Measurements from ENCODE around the gene EXOC8. TPM values are rescaled to one million over a fixed set of nuclear protein-coding genes. Genes with fewer than 3 reads are reported as not detected.
A peak's percentile ranks its signal among the peaks of the same experiment; 100 is the strongest.

EXOC8 gene
- total and polyA plus RNA-seq, 9 of the 15 experiments (the other 6 are each of a cell fraction or from before 2014, with no cell fraction given): 2.1 to 13.6 (median 7.2) TPM

GRCh38 chr1:231338270-231339128 lies 847 bp upstream of the EXOC8 start, which contains the start of gene SPRTN:
Gene SPRTN (plus strand): TSS chr1:231338293. CDS start chr1:231338384, 91 bp downstream.
- ATAC-seq: peak; percentile 82
- peak; percentile 25 to 93 (median 92) for DNase-seq (ENCODE audit: extremely low read depth in 1 of 4, low spot score in 3 of 4)
- Histone ChIP-seq H4K20me1 (replicated peaks; ENCODE audit: control insufficient read depth, insufficient read depth, low read length) (peaks cover 15% of the 10 kb centered on the region), H3K9ac (ENCODE audit: insufficient read depth in 1 of 2, low read depth in 2 of 2, low read length in 2 of 2) (peak within 1 kb of the TSS; percentile 87 to 98), H2AFZ (ENCODE audit: low read depth, low read length) (peak within 1 kb of the TSS; percentile 87), H3K9me1 (ENCODE audit: control insufficient read depth, insufficient read depth, low read length) (no peaks in the 10 kb centered on the region), H3K36me3 (ENCODE audit: control insufficient read depth, insufficient read depth, low read length) (peaks cover 39% of the 10 kb centered on the region), H3K4me1 (replicated peaks in 1 of 2; ENCODE audit: control insufficient read depth in 2 of 2, insufficient read depth in 2 of 2, low read length in 2 of 2) (peaks cover 21 to 32% of the 10 kb centered on the region in 2 experiments; a peak in 4 of 5 replicates), H3K27me3 (ENCODE audit: control insufficient read depth in 2 of 2, insufficient read depth in 2 of 2, low read length in 2 of 2) (no peaks in the 10 kb centered on the region), H3K9me3 (replicated peaks; ENCODE audit: control insufficient read depth, insufficient read depth, low read depth, low read length) (no peaks in the 10 kb centered on the region), H3K4me2 (ENCODE audit: insufficient read depth, low read length) (peak within 1 kb of the TSS; percentile 96), H3K4me3 (peak within 1 kb of the TSS; percentile 77), H3K27ac (ENCODE audit: extremely low read depth, low read depth, low read length) (peak within 1 kb of the TSS; percentile 91), H3K79me2 (ENCODE audit: control insufficient read depth, insufficient read depth, low read length) (peaks cover 75% of the 10 kb centered on the region)
- FAIRE-seq: peak; percentile 11
- CTCF ChIA-PET (ENCODE audit: low intra/inter-chr PET ratio): no interaction called here
- POLR2A ChIA-PET: interaction anchor here (0.5 to 2.8 kb wide), 19 partner anchors 8 to 328 kb away, joined by 3 to 10 read pairs (median 3); partner anchors contain the start of gene TSNAX
- BruUV-seq (replicated peaks): TSS peak; percentile 75
- in situ Hi-C loops (cut with MboI): no loop called here
- WGBS (ENCODE audit: insufficient coverage, low coverage, missing lambda C conversion rate): under 1% methylated on average over 41 of the region's 43 CpGs
- intact Hi-C loops (cut with micrococcal nuclease): loop anchor here (10.0 kb wide), 1 partner anchor 354 kb away; no protein-coding TSS in a partner anchor
- TF ChIP-seq E2F6 (IDR thresholded peaks at IDR 0.05; ENCODE audit: borderline replicate concordance in 1 of 2, extremely low read depth in 1 of 2, insufficient read depth in 1 of 2, insufficient read length in 1 of 2, low read depth in 1 of 2, low read length in 1 of 2, poor library complexity in 1 of 2, severe bottlenecking in 1 of 2): peak; percentile 35 to 59
- no peak for TF ChIP-seq ATF4 (CRISPR knock-in tag; IDR thresholded peaks at IDR 0.05)
- TF ChIP-seq THRB (CRISPR knock-in tag; conservative IDR thresholded peaks at IDR 0.05): no peak
- TF ChIP-seq NR1H2 (CRISPR knock-in tag; IDR thresholded peaks at IDR 0.05): 0 out of 2 replicates have a peak, but pooled peaks have one; percentile 49
- no peak for TF ChIP-seq GTF2E2 (tag; IDR thresholded peaks at IDR 0.05)
- no peak for TF ChIP-seq BRCA1 (IDR thresholded peaks at IDR 0.05)
- TF ChIP-seq BRCA1 (CRISPR knock-in tag; IDR thresholded peaks at IDR 0.05): peak; percentile 57; the same call in 1 of the 2 replicates
- no peak for TF ChIP-seq CGGBP1 (CRISPR knock-in tag; IDR thresholded peaks at IDR 0.05)
- 0 out of 2 replicates have a peak, but pooled peaks have one; percentile 44 for TF ChIP-seq TCF3 (CRISPR knock-in tag; IDR thresholded peaks at IDR 0.05)
- no peak for TF ChIP-seq PCBP2 (IDR thresholded peaks at IDR 0.05; ENCODE audit: low read depth, low read length, poor library complexity, severe bottlenecking)
- TF ChIP-seq SMAD4 (CRISPR knock-in tag; conservative IDR thresholded peaks at IDR 0.05): no peak; the same call in none of the 2 replicates
- TF ChIP-seq ZNF717 (CRISPR knock-in tag; IDR thresholded peaks at IDR 0.05): no peak
- peak in 1 of 2 experiments; percentile 17; a peak in 1 of 4 replicates for TF ChIP-seq UBTF (IDR thresholded peaks at IDR 0.05; ENCODE audit: borderline replicate concordance in 1 of 2, low read depth in 2 of 2, low read length in 2 of 2)
- TF ChIP-seq ZFP30 (CRISPR knock-in tag; IDR thresholded peaks at IDR 0.05; ENCODE audit: borderline replicate concordance): no peak
